H9 (cell line): Measurements from ENCODE around the gene CHID1. TPM values are rescaled to one million over a fixed set of nuclear protein-coding genes. Genes with fewer than 3 reads are reported as not detected.

Source experiments
- DNase-seq: peaks from one replicate; pipeline ENCODE4 v3.0.0-alpha.2; 2017
- H2AFZ ChIP-seq: one replicate; pipeline ENCODE4 v1.6.1; 2013; ENCODE audit warnings: mild to moderate bottlenecking, low read length, control low read depth, moderate library complexity
- H2AK5ac ChIP-seq: 2 replicates; pipeline ENCODE4 v1.6.1; 2013; ENCODE audit warnings: low read length, control low read depth, mixed read lengths; ENCODE audit not compliant: insufficient read length
- H2BK120ac ChIP-seq: one replicate; pipeline ENCODE4 v1.6.1; 2013; ENCODE audit warnings: low read depth, mild to moderate bottlenecking, low read length, control low read depth, inconsistent platforms; ENCODE audit not compliant: poor library complexity, severe bottlenecking
- H2BK12ac ChIP-seq: 2 replicates; pipeline ENCODE4 v1.6.1; 2013; ENCODE audit warnings: low read length, control low read depth, mixed read lengths, low read depth; ENCODE audit not compliant: insufficient read length
- H2BK15ac ChIP-seq: 2 replicates; pipeline ENCODE4 v1.6.1; 2013; ENCODE audit warnings: low read depth, low read length, control low read depth
- H2BK20ac ChIP-seq: one replicate; pipeline ENCODE4 v1.6.1; 2013; ENCODE audit warnings: low read depth, mild to moderate bottlenecking, low read length, control low read depth, inconsistent platforms; ENCODE audit not compliant: poor library complexity, severe bottlenecking
- H2BK5ac ChIP-seq: 2 replicates; pipeline ENCODE4 v1.6.1; 2013; ENCODE audit warnings: low read length, control low read depth, mixed read lengths; ENCODE audit not compliant: insufficient read length
- H3K14ac ChIP-seq: 2 replicates; pipeline ENCODE4 v1.6.1; 2013; ENCODE audit warnings: low read length, control low read depth; ENCODE audit not compliant: insufficient read depth
- H3K18ac ChIP-seq: 2 replicates; pipeline ENCODE4 v1.6.1; 2013; ENCODE audit warnings: low read depth, mild to moderate bottlenecking, mixed read lengths, low read length, control low read depth; ENCODE audit not compliant: insufficient read length
- H3K23ac ChIP-seq: 2 replicates; pipeline ENCODE4 v1.6.1; 2013; ENCODE audit warnings: low read length, control low read depth, mixed read lengths, low read depth; ENCODE audit not compliant: insufficient read length
- H3K23me2 ChIP-seq: 2 replicates; pipeline ENCODE4 v1.6.1; 2013; ENCODE audit warnings: low read depth, mild to moderate bottlenecking, mixed read lengths, low read length, control low read depth; ENCODE audit not compliant: insufficient read length, poor library complexity, severe bottlenecking
- H3K27ac ChIP-seq: 2 replicates; pipeline ENCODE4 v1.5.1; 2013; ENCODE audit warnings: low read length, control low read depth, mixed read lengths, low read depth; ENCODE audit not compliant: insufficient read length
- H3K27me3 ChIP-seq: 2 replicates; pipeline ENCODE4 v1.6.1; 2013; ENCODE audit warnings: low read length, control low read depth, inconsistent platforms; ENCODE audit not compliant: insufficient read depth
- H3K4ac ChIP-seq: 2 replicates; pipeline ENCODE4 v1.6.1; 2013; ENCODE audit warnings: low read depth, mild to moderate bottlenecking, control low read depth, inconsistent platforms, low read length, moderate library complexity
- H3K4me1 ChIP-seq: 2 replicates; pipeline ENCODE4 v1.6.1; 2013; ENCODE audit warnings: low read length, control low read depth, inconsistent platforms; ENCODE audit not compliant: insufficient read depth
- H3K4me2 ChIP-seq: 2 replicates; pipeline ENCODE4 v1.6.1; 2013; ENCODE audit warnings: low read length, control low read depth, mixed read lengths; ENCODE audit not compliant: insufficient read length, insufficient read depth
- H3K56ac ChIP-seq: 2 replicates; pipeline ENCODE4 v1.6.1; 2013; ENCODE audit warnings: low read depth, mild to moderate bottlenecking, mixed read lengths, low read length, control low read depth; ENCODE audit not compliant: insufficient read length
- H3K79me1 ChIP-seq: 2 replicates; pipeline ENCODE4 v1.6.1; 2013; ENCODE audit warnings: low read depth, mild to moderate bottlenecking, moderate library complexity, low read length, control low read depth, inconsistent platforms; ENCODE audit not compliant: insufficient read depth, poor library complexity, severe bottlenecking
- H3K79me2 ChIP-seq: 2 replicates; pipeline ENCODE4 v1.6.1; 2013; ENCODE audit warnings: low read length, control low read depth, inconsistent platforms; ENCODE audit not compliant: insufficient read depth
- H3K9ac ChIP-seq: 2 replicates; pipeline ENCODE4 v1.6.1; 2013; ENCODE audit warnings: low read length, control low read depth, mixed read lengths; ENCODE audit not compliant: insufficient read length; ENCODE audit errors: extremely low read depth
- H3K9me3 ChIP-seq: one replicate; pipeline ENCODE4 v1.6.1; 2013; ENCODE audit warnings: low read depth, low read length, inconsistent platforms; ENCODE audit not compliant: control insufficient read depth
- H3T11ph ChIP-seq: one replicate; pipeline ENCODE4 v1.6.1; 2013; ENCODE audit warnings: mild to moderate bottlenecking, low read length, control low read depth, inconsistent platforms
- H4K20me1 ChIP-seq: one replicate; pipeline ENCODE4 v1.6.1; 2013; ENCODE audit not compliant: control insufficient read depth, insufficient read length, insufficient read depth
- H4K5ac ChIP-seq: 2 replicates; pipeline ENCODE4 v1.6.1; 2013; ENCODE audit warnings: low read depth, mild to moderate bottlenecking, mixed read lengths, low read length, control low read depth; ENCODE audit not compliant: insufficient read length
- H4K8ac ChIP-seq: replicated peaks from 2 replicates; pipeline ENCODE4 v1.6.1; 2013; ENCODE audit warnings: low read length, control low read depth, mixed read lengths, low read depth; ENCODE audit not compliant: insufficient read length
- H4K91ac ChIP-seq: 2 replicates; pipeline ENCODE4 v1.6.1; 2013; ENCODE audit warnings: low read depth, mild to moderate bottlenecking, moderate library complexity, mixed read lengths, low read length, control low read depth; ENCODE audit not compliant: insufficient read length
- H3K27ac Mint-ChIP-seq, 3 experiments: 2 replicates in 2 of 3; 3 replicates in 1 of 3; pipeline ENCODE4 v1.8.0; 2020 to 2021; ENCODE audit warnings: mixed read lengths in 3 of 3, mild to moderate bottlenecking in 1 of 3, moderate library complexity in 1 of 3
- H3K27me3 Mint-ChIP-seq: 2 replicates; pipeline ENCODE4 v1.8.0; 2021; ENCODE audit warnings: low read depth, mild to moderate bottlenecking, moderate library complexity, mixed read lengths
- H3K36me3 Mint-ChIP-seq, 3 experiments: 2 replicates in 2 of 3; 3 replicates in 1 of 3; pipeline ENCODE4 v1.8.0; 2020 to 2021; ENCODE audit warnings: low read depth in 3 of 3, mixed read lengths in 3 of 3; ENCODE audit not compliant: insufficient read depth in 1 of 3
- H3K4me1 Mint-ChIP-seq, 2 experiments: 2 replicates each; pipeline ENCODE4 v1.8.0; 2020; ENCODE audit warnings: mixed read lengths in 2 of 2
- H3K4me3 Mint-ChIP-seq, 2 experiments: 2 replicates in 1 of 2; 3 replicates in 1 of 2; pipeline ENCODE4 v1.8.0; 2020 to 2021; ENCODE audit warnings: mild to moderate bottlenecking in 2 of 2, mixed read lengths in 2 of 2, moderate library complexity in 1 of 2
- H3K9me3 Mint-ChIP-seq, 2 experiments: 2 replicates in 1 of 2; 3 replicates in 1 of 2; pipeline ENCODE4 v1.8.0; 2020; ENCODE audit warnings: mild to moderate bottlenecking in 2 of 2, mixed read lengths in 2 of 2, moderate library complexity in 1 of 2
- WGBS: extraction: QIAGEN DNeasy Blood & Tissue Kit; methylation state at CpG from one replicate; pipeline ENCODE4 v1.1.7; 2013; ENCODE audit warnings: missing lambda C conversion rate, low lambda C conversion rate, mixed read lengths; ENCODE audit not compliant: insufficient read length; ENCODE audit errors: extremely low coverage; 5-methylcytosine and 5-hydroxymethylcytosine counted together
- total RNA-seq: library from RNA; stranded (reverse); gene quantifications from 2 replicates; pipeline ENCODE4 v1.2.1, GENCODE V29; 2021
- TF ChIP-seq, protein P1 (sequence below): fragments of 200-600 bp; sonication (generic); conservative IDR thresholded peaks from 3 replicates; pipeline ENCODE4 v1.8.0; 2021; ENCODE audit warnings: antibody characterized with exemption, mild to moderate bottlenecking

The CHID1 gene
- total RNA-seq, 1 experiment from 2014 or later: 89.4 TPM

DNA sequence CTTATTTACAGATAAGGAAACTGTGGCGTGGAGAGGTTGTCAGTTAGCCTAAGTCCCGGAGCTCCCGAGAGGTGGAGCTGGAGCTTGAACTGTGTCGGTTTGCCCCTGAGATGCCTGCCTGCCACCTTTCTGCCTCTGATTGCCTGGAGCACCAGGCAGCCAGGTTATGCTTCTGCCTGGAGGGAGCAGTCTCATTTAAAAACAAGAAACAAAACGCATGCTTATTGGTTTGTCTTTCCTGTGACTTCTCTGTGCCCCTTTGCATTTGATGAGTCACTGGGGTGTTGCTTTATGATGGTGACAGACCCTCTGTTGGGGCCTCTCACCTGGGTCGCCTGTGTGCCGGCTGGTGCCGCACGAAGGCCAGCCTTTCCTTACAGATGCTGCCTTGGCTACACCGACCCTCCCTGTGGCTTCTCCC is 27.2 kb upstream of the CHID1 start:
- H4K8ac ChIP-seq: no peak overlapping the region
- H2AFZ ChIP-seq: no peak overlapping the region
- peaks cover 59 to 69% of the 10 kb centered on the region in 2 experiments for H3K4me1 Mint-ChIP-seq
- no peaks in the 10 kb centered on the region for H4K20me1 ChIP-seq
- H3T11ph ChIP-seq: no peak overlapping the region
- H3K36me3 Mint-ChIP-seq: no peaks in the 10 kb centered on the region; a peak in 2 of 7 replicates
- H3K9me3 ChIP-seq: no peaks in the 10 kb centered on the region
- H3K56ac ChIP-seq: no peak overlapping the region
- no peak overlapping the region for H4K5ac ChIP-seq
- H3K23me2 ChIP-seq: peaks cover 5% of the 10 kb centered on the region
- no peaks in the 10 kb centered on the region; a peak in 1 of 5 replicates for H3K9me3 Mint-ChIP-seq
- peaks cover 5% of the 10 kb centered on the region for H3K27me3 Mint-ChIP-seq
- H3K4me3 Mint-ChIP-seq: no peak overlapping the region; a peak in 1 of 5 replicates
- peak overlapping the region; percentile 72; the same call in 1 of the 2 replicates for H3K14ac ChIP-seq
- H2BK15ac ChIP-seq: no peak overlapping the region
- H3K4me1 ChIP-seq: peaks cover 12% of the 10 kb centered on the region; the same call in 1 of the 2 replicates
- H2AK5ac ChIP-seq: no peak overlapping the region
- H2BK120ac ChIP-seq: no peak overlapping the region
- H3K27ac ChIP-seq: peak overlapping the region; percentile 25
- H3K4me2 ChIP-seq: peak overlapping the region; percentile 27
- no peak overlapping the region for H3K9ac ChIP-seq
- no peak overlapping the region for H2BK5ac ChIP-seq
- H3K27me3 ChIP-seq: no peaks in the 10 kb centered on the region
- H3K27ac Mint-ChIP-seq: peak overlapping the region in 2 of 3 experiments; percentile 64 to 80; a peak in 3 of 7 replicates
- TF ChIP-seq, protein P1, sequence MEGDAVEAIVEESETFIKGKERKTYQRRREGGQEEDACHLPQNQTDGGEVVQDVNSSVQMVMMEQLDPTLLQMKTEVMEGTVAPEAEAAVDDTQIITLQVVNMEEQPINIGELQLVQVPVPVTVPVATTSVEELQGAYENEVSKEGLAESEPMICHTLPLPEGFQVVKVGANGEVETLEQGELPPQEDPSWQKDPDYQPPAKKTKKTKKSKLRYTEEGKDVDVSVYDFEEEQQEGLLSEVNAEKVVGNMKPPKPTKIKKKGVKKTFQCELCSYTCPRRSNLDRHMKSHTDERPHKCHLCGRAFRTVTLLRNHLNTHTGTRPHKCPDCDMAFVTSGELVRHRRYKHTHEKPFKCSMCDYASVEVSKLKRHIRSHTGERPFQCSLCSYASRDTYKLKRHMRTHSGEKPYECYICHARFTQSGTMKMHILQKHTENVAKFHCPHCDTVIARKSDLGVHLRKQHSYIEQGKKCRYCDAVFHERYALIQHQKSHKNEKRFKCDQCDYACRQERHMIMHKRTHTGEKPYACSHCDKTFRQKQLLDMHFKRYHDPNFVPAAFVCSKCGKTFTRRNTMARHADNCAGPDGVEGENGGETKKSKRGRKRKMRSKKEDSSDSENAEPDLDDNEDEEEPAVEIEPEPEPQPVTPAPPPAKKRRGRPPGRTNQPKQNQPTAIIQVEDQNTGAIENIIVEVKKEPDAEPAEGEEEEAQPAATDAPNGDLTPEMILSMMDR: no peak
- peak overlapping the region; percentile 25 for H3K18ac ChIP-seq
- peaks cover 16% of the 10 kb centered on the region; the same call in 1 of the 2 replicates for H3K79me2 ChIP-seq
- H4K91ac ChIP-seq: no peak overlapping the region
- H3K23ac ChIP-seq: no peak overlapping the region
- H3K79me1 ChIP-seq: peaks cover 8% of the 10 kb centered on the region
- DNase-seq: no peak
- WGBS: no CpG with 5 or more reads among the region's 10 CpGs
- no peak overlapping the region for H2BK12ac ChIP-seq
- H2BK20ac ChIP-seq: no peak overlapping the region
- H3K4ac ChIP-seq: no peak overlapping the region
